GM23338 (cell line): ENCODE data around the gene CNIH3. TPM values are rescaled to one million over a fixed set of nuclear protein-coding genes. Genes with fewer than 3 reads are reported as not detected.
A peak's percentile ranks its signal among the peaks of the same experiment; 100 is the strongest.

Experiments
- ATAC-seq: fragments of 200-7000 bp; cut with Tn5 transposase; 3 replicates; pipeline ENCODE4 v1.9.1; 2020
- DNase-seq: peaks from one replicate; pipeline ENCODE4 v3.0.0-alpha.2; 2015; ENCODE audit warnings: low spot score
- H2AFZ ChIP-seq: fragments of 200-600 bp; sonication (generic); 2 replicates; pipeline ENCODE4 v1.8.0; 2016; ENCODE audit warnings: antibody characterized with exemption, mild to moderate bottlenecking, moderate library complexity
- H3F3A ChIP-seq: fragments of 200-600 bp; sonication (generic); replicated peaks from 2 replicates; pipeline ENCODE4 v1.8.0; 2017; ENCODE audit warnings: antibody characterized with exemption, mixed run types, low read depth
- H3K27ac ChIP-seq: fragments of 200-600 bp; sonication (generic); 2 replicates; pipeline ENCODE4 v1.6.1; 2016; ENCODE audit warnings: low read depth
- H3K27me3 ChIP-seq: fragments of 200-600 bp; sonication (generic); 2 replicates; pipeline ENCODE4 v1.8.0; 2016; ENCODE audit warnings: mild to moderate bottlenecking, mixed run types, moderate library complexity; ENCODE audit not compliant: insufficient read depth
- H3K36me3 ChIP-seq: fragments of 200-600 bp; sonication (generic); 2 replicates; pipeline ENCODE4 v1.8.0; 2016; ENCODE audit warnings: mild to moderate bottlenecking; ENCODE audit not compliant: insufficient read depth
- H3K4me1 ChIP-seq: fragments of 200-600 bp; sonication (generic); 2 replicates; pipeline ENCODE4 v1.8.0; 2016; ENCODE audit warnings: mild to moderate bottlenecking, moderate library complexity; ENCODE audit not compliant: insufficient read depth
- H3K4me2 ChIP-seq: fragments of 200-600 bp; sonication (generic); 2 replicates; pipeline ENCODE4 v1.7.1; 2017; ENCODE audit warnings: mixed run types
- H3K4me3 ChIP-seq: fragments of 200-600 bp; sonication (generic); 2 replicates; pipeline ENCODE4 v1.6.1; 2016; ENCODE audit warnings: mixed run types
- H3K79me2 ChIP-seq: fragments of 200-600 bp; sonication (generic); replicated peaks from 2 replicates; pipeline ENCODE4 v1.8.0; 2017; ENCODE audit warnings: mild to moderate bottlenecking; ENCODE audit not compliant: insufficient read depth
- H3K9me2 ChIP-seq: fragments of 200-600 bp; sonication (generic); 2 replicates; pipeline ENCODE4 v1.8.0; 2017; ENCODE audit not compliant: insufficient read depth
- H4K20me1 ChIP-seq: fragments of 200-600 bp; sonication (generic); replicated peaks from 2 replicates; pipeline ENCODE4 v1.8.0; 2017; ENCODE audit warnings: mild to moderate bottlenecking; ENCODE audit not compliant: insufficient read depth
- H3K27ac Mint-ChIP-seq: 2 replicates; pipeline ENCODE4 v1.8.0; 2020; ENCODE audit warnings: inconsistent platforms, mild to moderate bottlenecking, moderate library complexity, mixed read lengths
- H3K27me3 Mint-ChIP-seq: 3 replicates; pipeline ENCODE4 v1.8.0; 2022; ENCODE audit warnings: low read depth, mild to moderate bottlenecking, moderate library complexity, mixed read lengths, inconsistent platforms; ENCODE audit not compliant: insufficient read depth, poor library complexity
- H3K36me3 Mint-ChIP-seq: 3 replicates; pipeline ENCODE4 v1.8.0; 2021; ENCODE audit warnings: low read depth, mild to moderate bottlenecking, inconsistent platforms, moderate library complexity, mixed read lengths
- H3K4me1 Mint-ChIP-seq: 3 replicates; pipeline ENCODE4 v1.8.0; 2020; ENCODE audit warnings: mild to moderate bottlenecking, inconsistent platforms, mixed read lengths
- H3K4me3 Mint-ChIP-seq: 3 replicates; pipeline ENCODE4 v1.8.0; 2021; ENCODE audit warnings: moderate library complexity, mild to moderate bottlenecking, inconsistent platforms, mixed read lengths
- H3K9me3 Mint-ChIP-seq: 3 replicates; pipeline ENCODE4 v1.8.0; 2020; ENCODE audit warnings: moderate library complexity, mild to moderate bottlenecking, inconsistent platforms, mixed read lengths
- CREB1 ChIP-seq: fragments of 250-450 bp; sonication (Bioruptor Pico); IDR thresholded peaks from 2 replicates; pipeline ENCODE4 v1.5.0; 2020; ENCODE audit warnings: low read depth, mild to moderate bottlenecking, moderate library complexity
- CTCF ChIP-seq, 2 experiments: fragments of 200-600 bp in 1 of 2; sonication (generic) in 1 of 2; conservative IDR thresholded peaks; 2 replicates each; pipeline versions ENCODE4 v1.5.1 to v1.6.1; 2016 to 2017; ENCODE audit warnings: antibody characterized with exemption in 2 of 2, low read depth in 2 of 2, mild to moderate bottlenecking in 2 of 2, moderate library complexity in 1 of 2
- EZH2 ChIP-seq: fragments of 200-600 bp; sonication (generic); IDR thresholded peaks from one replicate; pipeline ENCODE4 v1.8.0; 2017; ENCODE audit warnings: antibody characterized with exemption, mild to moderate bottlenecking, low read depth; ENCODE audit not compliant: unreplicated experiment
- EZH2phosphoT487 ChIP-seq: fragments of 200-600 bp; sonication (generic); IDR thresholded peaks from one replicate; pipeline ENCODE4 v1.8.1; 2018; ENCODE audit warnings: antibody characterized with exemption; ENCODE audit not compliant: unreplicated experiment
- JUNB ChIP-seq: IDR thresholded peaks from one replicate; pipeline ENCODE4 v1.6.1; 2016; ENCODE audit warnings: antibody characterized with exemption; ENCODE audit not compliant: unreplicated experiment
- NANOG ChIP-seq: IDR thresholded peaks from 2 replicates; pipeline ENCODE4 v1.6.1; 2016; ENCODE audit warnings: antibody characterized with exemption, borderline replicate concordance
- POLR2AphosphoS5 ChIP-seq: IDR thresholded peaks from 2 replicates; pipeline ENCODE4 v1.6.1; 2016; ENCODE audit warnings: antibody characterized with exemption, low read depth
- STAT1 ChIP-seq: IDR thresholded peaks from one replicate; pipeline ENCODE4 v1.6.1; 2016; ENCODE audit warnings: antibody characterized with exemption; ENCODE audit not compliant: unreplicated experiment
- ZNF114 ChIP-seq: fragments of 250-450 bp; sonication (Bioruptor Pico); IDR thresholded peaks from 2 replicates; pipeline ENCODE4 v1.5.0; 2020; ENCODE audit warnings: mild to moderate bottlenecking, moderate library complexity
- ZNF331 ChIP-seq: fragments of 250-450 bp; sonication (Bioruptor Pico); IDR thresholded peaks from 2 replicates; pipeline ENCODE4 v1.5.0; 2020; ENCODE audit warnings: low read depth, mild to moderate bottlenecking, moderate library complexity
- polyA plus RNA-seq: library from polyadenylated mRNA; unstranded; fragments of >200 nt; fragmentation: Nextera tagmentation; extraction: Ambion mirVana; gene quantifications from 2 replicates; pipeline ENCODE4 v1.2.1, GENCODE V29; 2016
- total RNA-seq: library from RNA; depleted of rRNA; stranded (reverse); fragments of >200 nt; shearing (Covaris generic); gene quantifications from 2 replicates; pipeline ENCODE4 v1.2.3, GENCODE V29; 2014
- TF ChIP-seq, protein P1 (sequence below): fragments of 250-450 bp; sonication (Bioruptor Pico); IDR thresholded peaks from 2 replicates; pipeline ENCODE4 v1.5.0; 2020; ENCODE audit warnings: mild to moderate bottlenecking, moderate library complexity
- TF ChIP-seq, protein P2 (sequence below): IDR thresholded peaks from one replicate; pipeline ENCODE4 v1.6.1; 2018; ENCODE audit warnings: antibody characterized with exemption; ENCODE audit not compliant: unreplicated experiment
- TF ChIP-seq, protein P3 (sequence below): IDR thresholded peaks from 2 replicates; pipeline ENCODE4 v1.6.1; 2016; ENCODE audit warnings: antibody characterized with exemption

CNIH3 gene
- total and polyA plus RNA-seq, 2 experiments from 2014 or later = 3.6 to 5.1 TPM

GRCh38 chr1:224726441-224727182 lies 110.5 kb downstream of the CNIH3 start:
- H3K4me1 Mint-ChIP-seq = peaks cover 7% of the 10 kb centered on the region; the same call in 2 of the 3 replicates
- no peaks in the 10 kb centered on the region for H4K20me1 ChIP-seq
- no peak for ATAC-seq
- H3K4me1 ChIP-seq = no peaks in the 10 kb centered on the region
- peaks cover 7% of the 10 kb centered on the region for H3K27me3 Mint-ChIP-seq
- no peak overlapping the region for H3K4me2 ChIP-seq
- no peak overlapping the region for H3K27ac ChIP-seq
- H3K9me3 Mint-ChIP-seq = no peaks in the 10 kb centered on the region
- no peak overlapping the region for H2AFZ ChIP-seq
- H3K36me3 ChIP-seq = no peaks in the 10 kb centered on the region
- H3F3A ChIP-seq = no peaks in the 10 kb centered on the region
- no peak for DNase-seq
- H3K79me2 ChIP-seq = no peaks in the 10 kb centered on the region
- no peak overlapping the region for H3K4me3 ChIP-seq
- no peaks in the 10 kb centered on the region for H3K27me3 ChIP-seq
- H3K4me3 Mint-ChIP-seq = no peak overlapping the region
- peak overlapping the region; percentile 83 for H3K27ac Mint-ChIP-seq
- TF ChIP-seq CREB1 (CRISPR knock-in tag) = no peak
- no peak for TF ChIP-seq CTCF (conservative IDR thresholded peaks at IDR 0.05; ENCODE audit: low read depth in 2 of 2)
- TF ChIP-seq NANOG = no peak
- TF ChIP-seq, protein P1, sequence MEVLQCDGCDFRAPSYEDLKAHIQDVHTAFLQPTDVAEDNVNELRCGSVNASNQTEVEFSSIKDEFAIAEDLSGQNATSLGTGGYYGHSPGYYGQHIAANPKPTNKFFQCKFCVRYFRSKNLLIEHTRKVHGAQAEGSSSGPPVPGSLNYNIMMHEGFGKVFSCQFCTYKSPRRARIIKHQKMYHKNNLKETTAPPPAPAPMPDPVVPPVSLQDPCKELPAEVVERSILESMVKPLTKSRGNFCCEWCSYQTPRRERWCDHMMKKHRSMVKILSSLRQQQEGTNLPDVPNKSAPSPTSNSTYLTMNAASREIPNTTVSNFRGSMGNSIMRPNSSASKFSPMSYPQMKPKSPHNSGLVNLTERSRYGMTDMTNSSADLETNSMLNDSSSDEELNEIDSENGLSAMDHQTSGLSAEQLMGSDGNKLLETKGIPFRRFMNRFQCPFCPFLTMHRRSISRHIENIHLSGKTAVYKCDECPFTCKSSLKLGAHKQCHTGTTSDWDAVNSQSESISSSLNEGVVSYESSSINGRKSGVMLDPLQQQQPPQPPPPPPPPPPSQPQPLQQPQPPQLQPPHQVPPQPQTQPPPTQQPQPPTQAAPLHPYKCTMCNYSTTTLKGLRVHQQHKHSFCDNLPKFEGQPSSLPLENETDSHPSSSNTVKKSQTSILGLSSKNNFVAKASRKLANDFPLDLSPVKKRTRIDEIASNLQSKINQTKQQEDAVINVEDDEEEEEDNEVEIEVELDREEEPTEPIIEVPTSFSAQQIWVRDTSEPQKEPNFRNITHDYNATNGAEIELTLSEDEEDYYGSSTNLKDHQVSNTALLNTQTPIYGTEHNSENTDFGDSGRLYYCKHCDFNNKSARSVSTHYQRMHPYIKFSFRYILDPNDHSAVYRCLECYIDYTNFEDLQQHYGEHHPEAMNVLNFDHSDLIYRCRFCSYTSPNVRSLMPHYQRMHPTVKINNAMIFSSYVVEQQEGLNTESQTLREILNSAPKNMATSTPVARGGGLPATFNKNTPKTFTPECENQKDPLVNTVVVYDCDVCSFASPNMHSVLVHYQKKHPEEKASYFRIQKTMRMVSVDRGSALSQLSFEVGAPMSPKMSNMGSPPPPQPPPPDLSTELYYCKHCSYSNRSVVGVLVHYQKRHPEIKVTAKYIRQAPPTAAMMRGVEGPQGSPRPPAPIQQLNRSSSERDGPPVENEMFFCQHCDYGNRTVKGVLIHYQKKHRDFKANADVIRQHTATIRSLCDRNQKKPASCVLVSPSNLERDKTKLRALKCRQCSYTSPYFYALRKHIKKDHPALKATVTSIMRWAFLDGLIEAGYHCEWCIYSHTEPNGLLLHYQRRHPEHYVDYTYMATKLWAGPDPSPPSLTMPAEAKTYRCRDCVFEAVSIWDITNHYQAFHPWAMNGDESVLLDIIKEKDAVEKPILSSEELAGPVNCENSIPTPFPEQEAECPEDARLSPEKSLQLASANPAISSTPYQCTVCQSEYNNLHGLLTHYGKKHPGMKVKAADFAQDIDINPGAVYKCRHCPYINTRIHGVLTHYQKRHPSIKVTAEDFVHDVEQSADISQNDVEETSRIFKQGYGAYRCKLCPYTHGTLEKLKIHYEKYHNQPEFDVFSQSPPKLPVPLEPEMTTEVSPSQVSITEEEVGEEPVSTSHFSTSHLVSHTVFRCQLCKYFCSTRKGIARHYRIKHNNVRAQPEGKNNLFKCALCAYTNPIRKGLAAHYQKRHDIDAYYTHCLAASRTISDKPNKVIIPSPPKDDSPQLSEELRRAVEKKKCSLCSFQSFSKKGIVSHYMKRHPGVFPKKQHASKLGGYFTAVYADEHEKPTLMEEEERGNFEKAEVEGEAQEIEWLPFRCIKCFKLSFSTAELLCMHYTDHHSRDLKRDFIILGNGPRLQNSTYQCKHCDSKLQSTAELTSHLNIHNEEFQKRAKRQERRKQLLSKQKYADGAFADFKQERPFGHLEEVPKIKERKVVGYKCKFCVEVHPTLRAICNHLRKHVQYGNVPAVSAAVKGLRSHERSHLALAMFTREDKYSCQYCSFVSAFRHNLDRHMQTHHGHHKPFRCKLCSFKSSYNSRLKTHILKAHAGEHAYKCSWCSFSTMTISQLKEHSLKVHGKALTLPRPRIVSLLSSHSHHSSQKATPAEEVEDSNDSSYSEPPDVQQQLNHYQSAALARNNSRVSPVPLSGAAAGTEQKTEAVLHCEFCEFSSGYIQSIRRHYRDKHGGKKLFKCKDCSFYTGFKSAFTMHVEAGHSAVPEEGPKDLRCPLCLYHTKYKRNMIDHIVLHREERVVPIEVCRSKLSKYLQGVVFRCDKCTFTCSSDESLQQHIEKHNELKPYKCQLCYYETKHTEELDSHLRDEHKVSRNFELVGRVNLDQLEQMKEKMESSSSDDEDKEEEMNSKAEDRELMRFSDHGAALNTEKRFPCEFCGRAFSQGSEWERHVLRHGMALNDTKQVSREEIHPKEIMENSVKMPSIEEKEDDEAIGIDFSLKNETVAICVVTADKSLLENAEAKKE (CRISPR knock-in tag) = no peak
- TF ChIP-seq, protein P2, sequence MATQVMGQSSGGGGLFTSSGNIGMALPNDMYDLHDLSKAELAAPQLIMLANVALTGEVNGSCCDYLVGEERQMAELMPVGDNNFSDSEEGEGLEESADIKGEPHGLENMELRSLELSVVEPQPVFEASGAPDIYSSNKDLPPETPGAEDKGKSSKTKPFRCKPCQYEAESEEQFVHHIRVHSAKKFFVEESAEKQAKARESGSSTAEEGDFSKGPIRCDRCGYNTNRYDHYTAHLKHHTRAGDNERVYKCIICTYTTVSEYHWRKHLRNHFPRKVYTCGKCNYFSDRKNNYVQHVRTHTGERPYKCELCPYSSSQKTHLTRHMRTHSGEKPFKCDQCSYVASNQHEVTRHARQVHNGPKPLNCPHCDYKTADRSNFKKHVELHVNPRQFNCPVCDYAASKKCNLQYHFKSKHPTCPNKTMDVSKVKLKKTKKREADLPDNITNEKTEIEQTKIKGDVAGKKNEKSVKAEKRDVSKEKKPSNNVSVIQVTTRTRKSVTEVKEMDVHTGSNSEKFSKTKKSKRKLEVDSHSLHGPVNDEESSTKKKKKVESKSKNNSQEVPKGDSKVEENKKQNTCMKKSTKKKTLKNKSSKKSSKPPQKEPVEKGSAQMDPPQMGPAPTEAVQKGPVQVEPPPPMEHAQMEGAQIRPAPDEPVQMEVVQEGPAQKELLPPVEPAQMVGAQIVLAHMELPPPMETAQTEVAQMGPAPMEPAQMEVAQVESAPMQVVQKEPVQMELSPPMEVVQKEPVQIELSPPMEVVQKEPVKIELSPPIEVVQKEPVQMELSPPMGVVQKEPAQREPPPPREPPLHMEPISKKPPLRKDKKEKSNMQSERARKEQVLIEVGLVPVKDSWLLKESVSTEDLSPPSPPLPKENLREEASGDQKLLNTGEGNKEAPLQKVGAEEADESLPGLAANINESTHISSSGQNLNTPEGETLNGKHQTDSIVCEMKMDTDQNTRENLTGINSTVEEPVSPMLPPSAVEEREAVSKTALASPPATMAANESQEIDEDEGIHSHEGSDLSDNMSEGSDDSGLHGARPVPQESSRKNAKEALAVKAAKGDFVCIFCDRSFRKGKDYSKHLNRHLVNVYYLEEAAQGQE = no peak
- TF ChIP-seq STAT1 = no peak
- TF ChIP-seq EZH2 = no peak
- no peak for TF ChIP-seq JUNB
- no peak for TF ChIP-seq EZH2phosphoT487
- no peak for TF ChIP-seq ZNF114 (CRISPR knock-in tag)
- no peak for TF ChIP-seq ZNF331 (CRISPR knock-in tag)
- TF ChIP-seq, protein P3, sequence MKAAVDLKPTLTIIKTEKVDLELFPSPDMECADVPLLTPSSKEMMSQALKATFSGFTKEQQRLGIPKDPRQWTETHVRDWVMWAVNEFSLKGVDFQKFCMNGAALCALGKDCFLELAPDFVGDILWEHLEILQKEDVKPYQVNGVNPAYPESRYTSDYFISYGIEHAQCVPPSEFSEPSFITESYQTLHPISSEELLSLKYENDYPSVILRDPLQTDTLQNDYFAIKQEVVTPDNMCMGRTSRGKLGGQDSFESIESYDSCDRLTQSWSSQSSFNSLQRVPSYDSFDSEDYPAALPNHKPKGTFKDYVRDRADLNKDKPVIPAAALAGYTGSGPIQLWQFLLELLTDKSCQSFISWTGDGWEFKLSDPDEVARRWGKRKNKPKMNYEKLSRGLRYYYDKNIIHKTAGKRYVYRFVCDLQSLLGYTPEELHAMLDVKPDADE = no peak
- no peak for TF ChIP-seq POLR2AphosphoS5
- no peaks in the 10 kb centered on the region; the same call in 2 of the 3 replicates for H3K36me3 Mint-ChIP-seq
- no peaks in the 10 kb centered on the region; the same call in 1 of the 2 replicates for H3K9me2 ChIP-seq
